SHP77 (cell line): ENCODE measurements around the gene CFAP299.
"Not testable (repeated sequence)": the region's sequence is repeated elsewhere in the genome, so short reads cannot be mapped to it uniquely, and the experiment has no call there.

Source experiments
- DNase-seq, 2 experiments: peaks; one replicate each; lab custom pipeline; 2025; lab: John Stamatoyannopoulos, UW

CFAP299 gene

DNA sequence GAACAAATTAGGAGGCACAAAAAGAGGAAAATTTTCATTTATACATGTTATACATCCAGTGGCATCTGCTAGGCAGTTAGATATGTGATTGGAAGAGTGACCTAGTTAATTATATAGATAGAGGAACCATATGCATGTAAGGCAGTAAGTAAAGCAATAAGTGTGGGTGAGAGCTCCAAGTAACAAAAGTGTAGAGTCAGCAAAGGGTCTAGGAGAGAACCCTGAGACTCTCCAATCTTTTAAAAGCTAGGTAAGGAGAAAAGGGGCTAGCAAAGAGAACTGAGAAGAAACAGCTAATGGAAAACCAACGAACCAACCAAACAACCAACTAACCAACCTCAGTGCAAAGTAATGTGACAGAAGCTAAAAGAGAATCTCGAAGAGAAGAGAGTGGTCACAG, 3.8 kb upstream of the CFAP299 start:
- no peak for DNase-seq

- DNase-seq, result no peak
These were observed 2.4 kb upstream of the CFAP299 start for GRCh38 chr4:80333121-80333520.

DNA sequence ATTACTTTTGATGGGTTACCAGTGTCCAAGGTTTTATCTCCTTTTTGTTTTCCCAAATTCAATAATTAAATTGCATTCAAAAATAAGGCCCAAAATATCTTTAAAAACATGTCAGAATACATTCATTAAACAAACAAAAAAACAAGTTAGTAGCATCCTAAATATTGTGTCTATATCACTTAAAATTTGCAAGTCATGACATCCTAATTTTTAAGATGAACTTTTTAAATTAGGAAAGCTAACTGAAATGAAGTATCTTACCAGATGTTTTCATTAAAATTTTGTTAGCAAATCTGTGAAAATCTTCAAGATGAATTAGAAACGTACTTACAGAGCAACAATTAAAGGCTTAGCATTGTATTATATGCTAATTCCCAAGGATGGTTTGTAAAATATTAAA, 962 bp upstream of the CFAP299 start:
- DNase-seq, result no peak

- no peak for DNase-seq
These were observed 340 bp upstream of the CFAP299 start for GRCh38 chr4:80335226-80335553.

- DNase-seq, result peak; percentile 52 to 54
These were observed 1.1 kb downstream of the CFAP299 start for GRCh38 chr4:80336582-80336981.

GRCh38 chr4:80340036-80340435, 4.5 kb downstream of the CFAP299 start:
- DNase-seq, result no peak

- not testable (repeated sequence) for DNase-seq
These were observed 7.2 kb downstream of the CFAP299 start for GRCh38 chr4:80342684-80343083.

DNA sequence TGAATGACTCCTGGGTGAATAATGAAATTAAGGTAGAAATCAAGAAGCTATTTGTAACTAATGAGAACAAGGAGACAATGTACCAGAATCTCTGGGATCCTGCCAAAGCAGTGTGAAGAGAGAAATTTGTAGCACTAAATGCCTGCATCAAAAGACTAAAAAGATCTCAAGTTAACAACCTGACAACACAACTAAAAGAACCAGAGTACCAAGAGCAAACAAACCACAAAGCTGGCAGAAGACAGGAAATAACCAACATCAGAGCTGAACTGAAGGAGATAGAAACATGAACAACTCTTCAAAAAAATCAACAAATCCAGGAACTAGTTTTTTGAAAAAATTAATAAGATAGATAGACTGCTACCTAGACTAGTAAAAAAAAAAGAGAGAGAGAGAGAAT, 8.4 kb downstream of the CFAP299 start:
- DNase-seq, result no peak

DNA sequence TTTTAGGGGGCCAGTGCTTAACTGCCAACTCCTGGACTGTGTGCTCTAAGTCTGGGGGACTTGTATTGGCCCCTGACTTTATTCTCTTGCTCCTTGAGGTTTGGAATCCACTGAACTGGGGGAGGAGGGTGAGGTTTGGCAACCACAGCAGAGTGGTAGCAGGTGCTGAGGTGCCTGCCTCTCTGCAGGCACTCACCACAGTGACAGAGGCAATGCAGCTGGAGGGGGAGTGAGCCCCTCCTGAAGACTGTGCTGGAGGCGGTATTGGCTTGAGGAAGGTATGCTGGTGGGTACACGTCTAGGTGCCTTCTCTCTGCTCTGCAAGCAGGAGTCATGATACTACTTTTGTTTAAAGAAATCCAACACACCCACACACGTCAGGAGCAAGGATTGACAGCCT, 24.6 kb downstream of the CFAP299 start:
- no peak for DNase-seq

DNA sequence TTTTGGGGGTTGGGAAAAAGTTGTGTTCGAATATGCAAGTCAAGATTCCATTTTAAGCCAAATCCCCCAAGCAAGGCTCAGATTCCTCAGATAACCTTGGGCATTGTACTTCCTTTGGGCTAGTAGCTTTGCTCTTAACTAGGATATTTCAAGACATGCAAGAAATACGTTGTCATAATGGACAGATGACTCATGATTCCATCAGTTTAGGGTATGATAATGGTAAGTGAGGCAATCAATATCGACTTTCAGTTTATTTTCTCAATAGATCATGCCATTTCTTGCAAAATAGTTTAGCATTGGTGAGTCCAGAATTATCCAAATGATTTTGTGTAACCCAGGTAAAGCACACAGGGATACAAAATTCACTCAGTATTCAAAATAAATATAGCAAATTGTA, 25.4 kb downstream of the CFAP299 start:
- no peak for DNase-seq

DNA sequence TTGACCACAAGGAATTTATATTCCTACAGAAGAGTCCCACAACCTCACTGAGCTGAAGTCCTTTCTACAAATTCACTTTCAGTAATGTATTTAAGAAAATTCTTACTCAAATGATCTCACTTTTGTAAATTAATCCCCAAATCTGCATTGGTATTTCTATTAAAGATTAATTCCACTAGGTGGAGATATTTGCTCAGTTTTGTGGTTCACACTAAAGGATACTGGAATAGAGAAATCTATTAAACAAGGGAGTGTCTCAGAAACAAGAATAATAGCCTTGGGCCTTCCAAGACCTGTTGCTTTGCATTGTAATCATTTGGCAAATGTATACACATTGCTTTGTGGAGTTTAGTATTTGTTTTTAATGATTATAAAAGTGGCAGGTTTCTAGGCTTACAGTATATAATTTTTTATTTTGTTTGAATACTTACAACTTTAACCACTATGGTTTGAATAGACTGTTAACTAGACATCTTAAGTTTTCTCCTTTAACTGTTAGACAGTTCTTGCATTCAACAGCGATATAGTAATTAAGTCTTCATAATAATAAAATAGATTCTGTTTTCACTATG, 25.9 kb downstream of the CFAP299 start:
- peak in 1 of 2 experiments; percentile 23 for DNase-seq

DNA sequence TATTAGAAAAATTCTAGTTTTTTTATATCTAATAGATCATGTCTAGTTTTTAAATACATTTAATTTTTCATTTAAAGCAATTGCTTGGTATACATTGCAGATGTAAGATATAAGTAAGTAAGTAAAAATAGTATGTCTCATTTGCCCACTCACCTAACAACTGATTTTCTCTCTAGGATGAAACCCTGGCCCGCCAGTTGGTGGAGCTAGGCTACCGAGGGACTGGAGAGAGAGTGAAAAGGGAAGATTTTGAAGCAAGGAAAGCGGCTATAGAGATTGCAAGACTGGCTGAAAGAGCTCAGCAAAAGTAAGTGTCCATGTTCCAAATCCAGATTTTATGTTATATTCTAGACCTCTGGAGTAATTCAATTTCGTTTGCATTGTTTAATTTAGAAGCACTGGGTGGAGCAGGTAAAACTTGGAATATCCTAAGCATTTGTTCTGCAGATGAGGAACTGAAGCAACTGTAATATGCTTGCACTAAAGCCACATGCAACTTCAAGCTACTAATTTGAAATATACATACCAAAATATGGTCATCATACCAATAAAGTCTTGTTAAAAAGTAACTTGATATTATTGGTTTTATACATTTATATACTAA, 27.1 kb downstream of the CFAP299 start:
- peak; percentile 17 to 46 for DNase-seq

GRCh38 chr4:80365928-80366327, 30.4 kb downstream of the CFAP299 start:
- DNase-seq, result peak; percentile 20 to 50

GRCh38 chr4:80367737-80368136, 32.2 kb downstream of the CFAP299 start:
- DNase-seq, result no peak

- no peak for DNase-seq
These were observed 35.1 kb downstream of the CFAP299 start for GRCh38 chr4:80370635-80371034.

- DNase-seq, result no peak
These were observed 35.5 kb downstream of the CFAP299 start for GRCh38 chr4:80371046-80371445.

DNA sequence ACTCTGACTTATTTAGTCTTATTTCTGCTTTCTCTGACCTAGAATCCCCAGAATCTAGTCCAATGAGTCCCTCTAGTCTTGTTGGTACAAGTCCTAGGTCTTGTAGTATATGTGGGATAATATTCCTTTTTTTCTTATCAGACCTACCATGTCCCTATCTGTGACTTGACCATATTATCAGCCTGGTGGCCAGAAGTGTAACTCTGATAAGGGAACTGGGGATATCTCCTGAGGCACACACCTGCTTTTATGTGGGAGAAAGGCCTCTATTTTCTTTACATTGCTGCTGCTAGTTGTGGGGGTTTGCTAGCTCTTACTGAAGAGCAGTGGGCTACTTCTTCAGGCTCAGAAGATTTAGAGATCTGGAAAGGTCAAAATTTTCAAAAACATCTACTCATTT, 38.6 kb downstream of the CFAP299 start:
- DNase-seq, result no peak

GRCh38 chr4:80382090-80382832, 46.7 kb downstream of the CFAP299 start:
- no peak for DNase-seq

GRCh38 chr4:80385397-80386280, 50.1 kb downstream of the CFAP299 start:
- DNase-seq, result no peak

- no peak for DNase-seq
These were observed 50.9 kb downstream of the CFAP299 start for GRCh38 chr4:80386281-80386886.

DNA sequence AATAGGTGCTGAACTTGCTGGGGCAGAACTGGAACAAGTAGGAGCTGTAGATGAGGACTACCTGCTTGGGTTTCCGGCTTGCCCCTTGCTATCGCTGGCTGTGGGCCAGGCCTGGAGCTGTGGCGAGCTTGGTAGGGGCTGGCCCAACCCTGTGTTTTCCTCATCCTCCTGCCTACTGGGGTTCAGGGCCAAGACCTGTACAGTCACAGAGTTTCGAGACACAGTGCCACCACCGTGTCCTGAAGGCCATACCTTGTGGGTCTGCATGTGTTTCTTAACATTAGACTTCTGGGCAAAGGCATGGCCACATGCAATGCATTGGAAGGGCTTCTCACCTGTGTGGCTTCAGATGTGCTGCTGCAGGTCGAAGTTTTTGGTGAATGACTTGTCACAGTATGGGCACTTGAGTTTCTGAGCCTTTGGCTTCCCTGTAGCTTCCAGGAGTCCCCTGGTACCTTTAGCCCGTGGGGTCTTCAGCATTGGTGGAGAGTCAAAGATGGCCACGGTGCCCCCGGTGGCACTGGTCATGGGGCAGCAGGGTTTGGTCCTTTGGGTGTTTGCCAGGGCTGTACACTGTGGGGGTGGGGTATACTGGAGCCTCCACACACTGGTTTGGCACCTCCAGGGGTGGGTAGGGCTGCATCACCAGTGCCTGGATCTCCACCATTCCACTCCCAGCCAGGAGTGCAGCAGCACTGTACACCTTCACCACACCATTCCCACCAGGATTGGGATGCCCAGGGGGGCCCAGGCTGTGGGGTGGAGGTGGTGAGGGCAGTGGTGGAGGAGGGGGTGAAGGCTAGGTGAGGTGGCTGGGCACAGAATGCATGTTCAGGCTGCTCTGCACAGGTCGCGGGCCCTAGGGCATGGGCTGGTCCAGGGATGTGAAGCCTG, 52.1 kb downstream of the CFAP299 start:
- DNase-seq, result no peak
